Hematopoietic multipotent progenitor cell treated with erythropoietin and hydrocortisone succinate and interleukin-3 and kit ligand, for 6 days (in vitro differentiated cells): ENCODE data around the gene TNIK.

Experiments
- DNase-seq: peaks from one replicate; pipeline ENCODE4 v3.0.0-alpha.2; 2015

TNIK gene

DNA sequence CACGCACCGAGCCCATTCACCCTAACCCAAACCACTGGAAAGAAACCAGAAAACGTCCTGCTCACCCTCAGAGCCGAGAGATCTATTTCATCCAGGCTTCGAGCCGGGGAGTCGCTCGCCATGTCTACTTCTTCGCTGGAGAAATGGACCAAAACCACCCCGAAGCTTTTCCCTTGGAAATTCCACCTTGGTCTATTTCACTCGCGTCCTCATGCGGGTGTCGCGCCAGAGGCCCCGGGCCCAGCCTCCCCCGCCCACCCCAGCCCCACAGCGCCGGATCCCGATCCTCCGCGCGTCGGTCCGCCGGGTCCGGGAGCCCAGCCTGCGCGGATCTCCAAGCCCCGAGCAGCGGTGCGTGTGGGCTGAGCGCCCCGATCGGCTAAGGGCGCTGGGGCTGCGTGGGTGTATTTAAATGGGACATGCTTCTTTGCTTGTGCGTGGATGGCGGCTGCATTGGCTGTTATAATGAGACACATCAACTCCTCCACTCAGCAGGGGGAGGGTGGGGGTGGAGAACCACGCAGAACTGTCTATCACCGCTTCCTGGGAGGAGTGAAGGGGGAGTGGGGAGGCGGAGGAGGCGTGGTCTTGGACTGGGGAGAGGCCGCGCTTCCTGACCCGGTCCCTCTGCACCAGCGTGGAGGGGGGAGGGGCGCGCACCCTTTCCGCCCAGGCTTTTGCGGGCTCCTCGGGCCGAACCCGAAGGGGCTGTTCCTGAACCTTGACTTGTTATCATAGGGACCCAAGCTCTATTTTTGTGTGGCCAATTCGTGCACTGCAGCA is at the start of gene TNIK:
TSS of gene TNIK (minus strand) at position 464 of the 783 bp plus-strand sequence. CDS start at position 122, 342 bp downstream.
- peak; percentile 97 for DNase-seq

DNA sequence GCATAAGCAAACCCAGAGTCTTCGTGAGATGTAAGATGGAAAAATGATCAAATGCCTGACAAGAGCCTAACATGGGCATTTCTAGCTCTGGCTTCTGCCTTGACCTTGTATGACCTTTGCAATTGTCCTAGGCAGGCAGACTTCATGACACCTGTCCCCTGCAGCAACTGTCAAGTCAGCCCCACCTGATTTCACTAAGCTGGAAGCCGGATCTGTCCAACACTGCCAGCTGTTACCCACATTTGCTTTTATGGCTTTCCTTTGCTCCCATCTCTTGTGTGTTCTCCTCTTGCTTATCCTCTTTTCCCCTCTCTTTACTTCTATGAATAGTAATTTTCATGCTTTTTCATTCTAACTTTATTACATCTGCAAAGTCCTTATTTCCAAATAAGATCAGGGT is 48.5 kb upstream of the TNIK start:
- DNase-seq, result no peak

DNA sequence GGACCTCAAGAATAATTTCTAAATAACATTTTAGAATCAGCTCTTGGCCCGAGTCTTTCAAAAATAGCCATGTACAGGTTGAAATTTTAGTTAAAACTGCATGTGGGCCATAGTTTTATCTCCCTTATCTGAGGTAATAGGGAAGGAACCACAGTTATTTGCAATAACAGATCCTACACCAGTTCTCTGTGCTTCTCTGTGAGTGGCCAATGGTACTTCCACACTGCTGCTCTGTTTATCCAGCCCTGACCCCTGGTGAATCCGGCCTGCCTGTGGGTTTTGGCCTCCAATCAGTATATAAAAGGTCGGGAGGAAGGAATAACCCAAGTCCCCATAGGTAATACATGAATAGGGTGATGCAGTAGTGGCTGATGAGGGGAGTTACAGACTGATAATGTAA is 48.0 kb upstream of the TNIK start:
- DNase-seq, result peak; percentile 34

DNA sequence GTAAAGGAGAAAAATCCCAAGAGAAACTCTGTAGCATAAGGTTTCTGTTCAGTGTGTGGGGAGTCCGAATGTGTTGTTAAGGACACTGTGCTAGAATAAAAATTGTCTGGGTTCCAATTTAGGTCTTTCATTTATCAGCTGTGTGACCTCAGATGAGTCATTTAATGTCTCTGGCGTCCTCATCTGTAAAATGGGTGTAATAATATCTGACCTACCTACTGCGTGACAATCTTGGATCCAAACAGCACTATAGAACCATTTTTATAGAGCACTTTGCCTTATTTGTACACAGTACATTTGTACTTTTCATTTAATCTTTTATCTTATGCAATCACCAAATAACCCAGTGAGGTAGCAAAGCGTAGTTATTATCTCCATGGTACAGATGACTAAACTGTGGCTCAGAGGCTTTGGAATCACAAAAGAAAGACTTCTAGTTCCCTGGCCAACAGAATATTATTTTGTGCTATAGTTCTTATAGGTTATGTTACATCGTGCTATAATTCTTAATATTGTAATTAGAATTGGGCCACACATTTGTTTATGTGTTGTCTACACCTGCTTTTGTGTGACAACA is 46.6 kb upstream of the TNIK start:
- DNase-seq, result no peak

DNA sequence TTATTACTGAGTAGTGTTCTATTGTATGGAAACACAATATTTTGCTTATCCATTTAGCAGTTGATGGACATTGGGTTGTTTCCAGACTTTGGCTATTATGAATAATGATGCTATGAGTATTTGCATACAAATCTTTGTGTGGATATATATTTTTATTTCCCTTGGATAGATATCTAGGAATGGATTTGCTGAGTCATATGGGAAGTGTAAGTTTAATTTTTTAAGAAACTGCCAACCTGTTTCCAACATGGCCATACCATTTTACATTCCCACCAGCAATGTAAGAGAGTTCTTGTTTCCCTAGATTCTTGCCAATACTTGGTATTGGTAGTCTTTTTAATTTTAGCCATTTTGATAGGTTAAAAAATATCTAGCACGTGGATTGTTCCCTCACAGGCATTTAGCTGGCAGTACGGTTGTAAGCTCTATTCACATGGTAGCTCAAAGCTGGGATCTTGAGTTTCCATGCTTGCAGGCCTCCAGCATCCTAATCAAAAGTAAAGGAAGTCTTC is 45.7 kb upstream of the TNIK start:
- no peak for DNase-seq

DNA sequence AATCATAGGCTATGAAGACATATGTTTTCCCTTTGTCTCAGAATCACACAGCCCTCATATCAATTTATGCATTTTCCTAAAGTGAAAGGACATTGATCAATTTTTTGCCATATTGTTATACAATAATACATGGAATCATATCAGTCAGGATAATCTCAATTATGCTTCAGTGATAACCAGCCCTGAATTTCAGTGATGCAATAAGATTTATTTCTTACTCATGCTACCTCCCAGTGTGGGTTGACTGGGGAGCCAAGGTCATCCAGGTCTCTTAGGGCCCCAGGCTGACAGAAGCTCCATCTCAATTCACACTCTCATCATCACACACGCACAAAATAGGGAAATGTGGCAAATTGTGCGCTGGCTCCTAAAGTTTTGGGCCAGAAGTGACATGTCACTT is 44.2 kb upstream of the TNIK start:
- DNase-seq, result no peak

DNA sequence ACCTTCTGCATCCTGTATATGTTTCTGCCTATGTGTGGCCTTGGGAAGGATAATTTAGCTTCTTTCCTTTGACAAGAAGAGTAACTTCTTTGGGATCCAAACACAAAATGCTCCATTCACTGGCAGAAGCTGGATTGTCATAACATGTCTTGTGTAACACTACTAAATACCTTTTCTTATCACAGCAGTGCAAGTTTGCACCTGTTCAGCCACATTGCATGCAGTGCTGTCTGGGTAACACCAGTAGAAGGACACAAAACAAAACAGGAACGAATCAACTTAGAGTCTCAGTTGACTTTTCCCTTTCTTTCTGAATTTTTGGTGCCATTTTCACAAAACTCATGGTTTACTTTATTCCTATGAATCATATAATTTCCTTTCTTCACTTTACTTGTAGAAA is 43.6 kb upstream of the TNIK start:
- DNase-seq, result no peak

DNA sequence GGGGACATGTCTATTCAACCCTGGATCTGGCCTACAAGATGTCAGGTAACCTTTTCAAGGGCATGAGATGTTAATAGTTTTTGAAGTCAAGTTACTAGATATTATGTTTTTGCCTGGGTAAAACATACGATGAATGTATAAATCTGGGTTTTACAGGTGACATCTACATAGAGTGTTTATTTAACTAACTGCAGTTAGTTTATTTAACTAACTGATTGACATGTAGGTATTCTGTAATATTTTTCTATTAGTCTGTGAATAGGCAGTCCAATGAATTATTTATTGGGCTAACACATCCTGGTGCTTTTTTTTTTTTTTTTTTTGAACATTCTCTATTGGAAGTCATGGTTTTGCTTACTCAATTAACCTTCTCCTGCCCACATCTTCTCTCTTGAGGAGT is 38.7 kb upstream of the TNIK start:
- DNase-seq, result no peak

DNA sequence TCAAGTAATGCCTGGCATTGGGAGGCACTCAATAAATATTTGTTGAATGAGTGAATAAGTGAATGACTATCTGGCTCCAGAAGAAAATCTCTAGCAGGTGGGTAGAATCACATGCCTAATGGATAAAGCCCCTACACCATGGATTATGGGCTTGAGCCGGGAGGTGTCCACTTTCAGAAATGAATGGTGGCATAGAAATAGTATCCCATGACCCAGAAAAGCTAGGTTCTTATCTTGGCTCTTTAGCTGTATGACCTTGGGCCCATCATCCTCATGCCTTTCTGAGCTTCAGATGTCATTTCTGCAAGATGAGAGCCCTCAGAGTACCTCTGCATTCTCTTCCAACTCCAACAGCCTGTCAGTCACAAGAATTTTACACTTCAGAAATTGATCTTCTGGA is 37.3 kb upstream of the TNIK start:
- DNase-seq, result no peak

DNA sequence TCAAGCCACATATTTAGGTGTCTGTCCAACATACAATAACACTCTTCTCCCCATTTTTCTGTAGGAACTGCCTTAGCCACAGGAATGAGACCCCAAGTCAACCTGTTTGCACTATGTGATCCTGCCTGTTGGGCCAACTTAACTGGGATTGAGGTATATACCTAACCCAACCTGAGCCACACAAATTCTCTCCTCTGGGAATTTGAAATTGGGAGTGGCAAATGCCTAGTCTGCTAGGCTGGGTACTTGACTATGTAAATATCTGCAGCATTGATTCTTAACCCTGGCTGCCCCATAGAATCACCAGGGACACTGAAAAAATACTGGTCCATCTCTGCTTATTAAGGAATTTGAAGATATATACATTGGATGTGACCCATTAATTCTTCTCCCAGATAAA is 35.2 kb upstream of the TNIK start:
- DNase-seq, result no peak

DNA sequence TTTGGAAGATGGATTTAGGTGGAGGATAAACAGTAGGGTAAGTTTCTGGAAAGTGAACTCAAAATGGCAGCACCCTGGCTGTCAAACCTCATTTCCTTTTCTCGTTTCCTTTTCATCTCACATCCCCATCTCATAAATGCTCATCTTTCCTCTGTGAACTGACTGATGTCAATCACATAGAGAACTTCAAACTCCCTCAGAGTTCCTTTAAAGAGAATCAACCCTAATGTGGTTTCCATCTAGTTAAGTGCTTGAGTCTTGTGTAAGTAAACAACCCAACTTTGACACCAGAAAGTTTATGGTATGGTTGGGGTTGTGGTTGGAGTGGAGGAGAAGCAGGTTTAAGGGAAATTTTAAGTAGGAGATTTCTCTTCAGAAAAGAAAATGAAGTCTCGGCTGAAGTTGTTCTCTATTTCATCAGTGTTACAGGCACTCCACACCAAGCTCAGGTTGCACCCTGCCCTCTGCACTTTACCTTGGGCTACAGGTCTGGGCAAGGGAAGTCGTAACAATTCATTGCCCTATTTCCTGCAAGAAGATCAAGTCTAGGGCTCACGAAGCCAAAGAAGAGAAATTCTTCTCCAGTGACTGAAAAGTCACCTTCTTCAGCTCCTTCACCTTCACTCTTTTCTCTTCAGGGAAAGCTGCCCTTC is 34.4 kb upstream of the TNIK start:
- DNase-seq, result no peak

DNA sequence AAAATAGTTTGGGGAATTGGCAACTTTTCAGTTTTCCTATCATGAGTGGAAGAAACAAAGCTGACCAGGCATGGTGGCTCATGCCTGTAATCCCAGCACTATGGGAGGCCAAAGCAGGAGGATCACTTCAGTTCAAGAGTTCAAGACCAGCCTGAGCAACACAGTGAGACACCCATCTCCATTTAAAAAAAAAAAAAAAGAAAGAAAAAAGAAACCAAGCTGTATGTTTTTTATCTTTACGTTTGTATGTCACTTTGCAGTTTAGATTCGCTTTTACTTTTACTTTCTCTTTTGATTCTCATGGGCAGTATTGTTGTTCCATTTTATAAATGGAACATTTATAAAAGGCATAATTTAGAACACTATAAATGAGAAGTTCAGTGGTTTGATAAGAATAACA is 31.2 kb upstream of the TNIK start:
- DNase-seq, result peak; percentile 44

DNA sequence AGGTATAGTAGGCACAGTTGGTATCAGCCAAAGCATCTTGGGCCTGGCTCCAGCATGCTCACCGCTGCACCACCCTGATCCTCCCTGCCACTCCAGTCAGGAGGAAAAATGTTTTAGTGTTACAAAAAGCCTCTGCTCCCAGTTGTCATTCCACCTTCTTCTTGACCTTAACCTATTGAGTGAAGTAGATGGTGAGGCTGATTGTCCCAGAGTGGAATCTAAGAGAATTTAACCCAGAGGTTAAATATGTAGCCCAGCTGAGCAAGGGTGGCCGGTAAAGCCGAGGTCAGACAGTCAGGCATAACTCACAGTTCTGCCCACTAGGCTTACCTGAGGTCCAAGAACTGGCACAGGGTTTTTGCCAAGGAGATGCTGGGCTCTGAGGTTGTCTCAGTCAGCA is 30.7 kb upstream of the TNIK start:
- peak; percentile 23 for DNase-seq

DNA sequence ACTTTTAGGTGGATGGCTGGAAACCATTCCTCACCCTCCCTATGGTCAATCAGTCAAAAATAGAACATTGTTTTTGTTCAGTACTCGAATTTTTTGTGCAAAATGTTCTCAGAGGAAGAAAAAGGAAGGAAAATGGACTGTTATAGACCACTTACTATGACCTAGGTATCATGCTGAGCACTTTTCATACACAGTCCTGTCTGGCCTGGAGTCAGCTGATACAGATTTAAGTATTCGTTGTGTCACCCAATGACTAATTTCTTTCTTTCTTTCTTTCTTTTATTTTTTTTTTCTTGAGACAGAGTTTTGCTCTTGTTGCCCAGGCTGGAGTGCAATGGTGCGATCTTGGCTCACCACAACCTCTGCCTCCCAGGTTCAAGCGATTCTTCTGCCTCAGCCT is 29.1 kb upstream of the TNIK start:
- no peak for DNase-seq

DNA sequence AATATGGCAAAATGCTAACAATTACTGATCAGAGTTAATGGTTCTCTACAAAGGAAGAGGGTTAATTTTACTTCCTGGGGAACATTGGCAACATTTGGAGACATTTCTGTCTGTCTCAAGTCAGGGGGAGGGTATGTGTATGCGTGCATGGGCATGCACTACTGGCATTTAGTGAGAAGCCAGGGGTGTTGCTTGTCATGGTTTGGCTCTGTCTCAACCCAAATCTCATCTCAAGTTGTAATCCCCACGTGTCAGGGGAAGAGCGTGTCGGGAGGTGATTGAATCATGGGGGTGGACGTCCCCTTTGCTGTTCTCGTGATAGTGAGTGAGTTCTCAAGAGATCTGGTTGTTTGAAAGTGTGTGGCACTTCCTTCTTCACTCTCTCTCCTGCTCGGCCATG is 28.3 kb upstream of the TNIK start:
- no peak for DNase-seq

DNA sequence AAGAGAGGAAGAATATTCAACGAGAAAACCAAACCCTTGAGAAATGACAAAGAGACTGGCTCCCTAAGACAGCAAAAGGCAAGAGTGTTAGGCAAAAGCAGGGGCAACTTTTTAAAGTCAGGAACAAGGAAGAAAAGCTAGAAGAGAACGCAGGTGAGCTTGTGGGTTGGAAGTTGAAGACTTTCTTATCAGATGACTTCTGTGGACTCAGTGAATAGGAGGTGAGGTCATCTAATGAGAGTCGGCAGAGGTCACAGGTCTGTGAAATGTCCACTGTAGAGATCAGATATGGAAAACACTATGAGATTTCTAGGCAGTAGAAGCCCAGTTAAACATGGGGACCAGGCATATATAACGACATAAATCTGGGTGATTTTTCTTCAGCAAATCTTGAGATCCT is 27.2 kb upstream of the TNIK start:
- no peak for DNase-seq

DNA sequence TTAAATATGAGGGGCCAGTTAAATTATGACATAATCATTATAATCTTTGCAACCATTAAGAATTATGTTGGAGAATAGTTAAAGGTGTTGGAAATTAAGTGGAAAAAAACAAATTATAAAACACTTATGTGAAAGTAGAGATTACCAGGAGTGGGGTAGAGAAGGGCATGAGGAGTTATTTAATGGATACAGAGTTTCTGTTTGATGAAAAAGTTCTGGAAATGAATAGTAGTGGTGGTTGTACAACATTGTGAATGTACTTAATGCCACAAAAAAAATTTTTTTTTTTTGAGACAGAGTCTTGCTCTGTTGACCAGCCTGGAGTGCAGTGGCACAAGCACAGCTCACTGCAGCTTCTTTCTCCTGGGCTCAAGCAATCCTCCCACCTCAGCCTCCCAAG is 25.1 kb upstream of the TNIK start:
- no peak for DNase-seq

DNA sequence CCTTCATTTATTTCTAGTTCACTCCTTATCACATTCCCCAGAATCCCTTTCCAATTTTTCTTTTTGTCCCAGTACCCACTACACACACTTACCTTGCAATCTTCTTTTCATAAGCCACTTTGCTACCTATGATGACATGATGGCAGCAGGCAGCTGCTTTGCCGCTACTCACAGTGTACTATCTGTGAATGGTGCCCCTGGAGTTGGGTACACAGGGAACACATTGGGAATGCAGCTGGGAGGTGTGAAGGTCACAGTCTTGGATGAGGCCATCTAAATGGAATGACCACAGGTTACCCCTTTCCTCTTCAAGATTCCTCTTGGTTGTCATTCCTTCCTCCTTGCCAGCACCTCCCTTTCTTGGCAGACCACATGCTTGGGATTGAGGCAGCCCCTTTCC is 20.8 kb upstream of the TNIK start:
- DNase-seq, result no peak

DNA sequence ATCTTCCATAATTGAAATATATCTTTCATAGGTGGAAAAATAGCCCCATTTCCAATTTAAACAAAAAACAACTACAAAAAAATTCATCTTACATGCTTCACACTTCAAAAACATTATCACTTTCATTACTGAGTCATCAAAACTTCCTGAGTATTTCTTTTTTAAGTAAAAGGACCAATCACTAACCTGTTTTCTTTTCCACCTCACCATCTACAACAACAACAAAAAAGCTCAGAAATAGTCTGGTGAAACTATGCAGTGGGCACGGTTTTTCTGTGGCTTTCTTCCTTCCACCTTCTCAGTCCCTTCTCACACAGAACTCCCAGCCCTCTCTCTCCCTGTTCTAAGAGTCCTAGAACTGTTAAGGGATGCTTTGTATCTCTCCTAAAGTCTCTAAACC is 20.3 kb upstream of the TNIK start:
- no peak for DNase-seq

DNA sequence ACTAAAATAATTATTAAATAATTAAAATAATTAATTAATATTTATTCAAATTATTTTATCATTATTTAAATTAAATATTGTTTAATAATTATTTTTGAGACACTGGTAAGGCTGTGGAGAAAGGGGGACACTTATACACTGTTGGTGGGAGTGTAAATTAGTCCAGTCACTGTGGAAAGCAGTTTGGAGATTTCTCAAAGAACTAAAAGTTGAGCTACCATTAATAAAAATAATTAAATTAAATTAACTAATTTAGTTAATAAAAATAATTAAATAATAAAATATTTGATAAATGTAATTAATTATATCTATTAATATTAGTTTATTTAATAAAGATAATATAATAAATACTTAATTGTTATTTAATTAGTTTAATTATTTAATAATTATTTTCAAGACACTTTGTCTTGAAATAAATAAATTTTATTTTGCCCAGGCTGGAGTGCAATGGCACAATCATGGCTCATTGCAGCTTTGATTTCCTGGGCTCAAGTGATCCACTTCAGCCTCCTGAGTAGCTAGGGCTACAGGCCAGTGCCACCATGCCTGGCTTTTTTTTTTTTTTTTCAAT is 16.4 kb upstream of the TNIK start:
- DNase-seq, result no peak

DNA sequence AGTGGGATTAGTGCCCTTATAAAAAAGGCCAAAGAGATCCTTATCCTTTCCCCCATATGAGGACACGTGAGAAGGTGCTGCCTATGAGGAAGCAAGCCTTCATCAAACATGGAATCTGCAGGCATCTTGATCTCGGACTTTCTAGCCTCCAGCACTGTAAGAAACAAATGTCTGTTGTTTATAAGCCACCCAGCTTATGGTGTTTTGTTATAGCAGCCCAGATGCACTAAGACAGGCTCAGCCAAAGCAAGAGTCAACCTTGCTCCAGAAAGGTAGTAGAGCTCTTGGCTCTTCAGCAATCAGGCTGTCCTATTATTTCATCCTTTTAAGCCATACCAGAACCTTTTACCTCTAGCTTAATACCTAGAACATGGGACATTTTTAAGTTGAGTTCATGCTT is 12.3 kb upstream of the TNIK start:
- DNase-seq, result no peak

DNA sequence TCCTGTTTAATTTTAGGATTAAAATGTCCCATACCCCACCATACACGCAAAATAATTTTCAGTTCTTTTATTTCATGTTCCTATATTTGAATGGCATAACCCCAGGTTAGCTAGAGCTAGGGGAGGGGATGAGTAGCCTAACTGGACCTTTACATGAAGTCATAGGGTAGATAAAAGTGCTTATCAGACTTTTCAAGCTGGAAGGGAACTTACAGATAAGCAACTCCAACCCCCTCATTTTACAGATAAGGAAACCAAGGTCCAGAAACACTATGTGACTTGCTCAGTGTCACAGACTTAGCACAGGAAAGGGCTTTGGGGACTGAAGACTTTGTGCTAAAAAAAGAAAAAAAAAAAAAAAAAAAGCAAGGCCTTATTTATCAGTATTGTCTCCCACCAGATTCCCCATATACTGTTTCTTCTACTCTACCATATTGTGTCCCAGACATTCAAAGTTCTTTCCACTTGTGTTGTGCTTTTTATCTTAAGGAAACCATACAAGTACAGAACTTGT is 10.6 kb upstream of the TNIK start:
- DNase-seq, result peak; percentile 91

DNA sequence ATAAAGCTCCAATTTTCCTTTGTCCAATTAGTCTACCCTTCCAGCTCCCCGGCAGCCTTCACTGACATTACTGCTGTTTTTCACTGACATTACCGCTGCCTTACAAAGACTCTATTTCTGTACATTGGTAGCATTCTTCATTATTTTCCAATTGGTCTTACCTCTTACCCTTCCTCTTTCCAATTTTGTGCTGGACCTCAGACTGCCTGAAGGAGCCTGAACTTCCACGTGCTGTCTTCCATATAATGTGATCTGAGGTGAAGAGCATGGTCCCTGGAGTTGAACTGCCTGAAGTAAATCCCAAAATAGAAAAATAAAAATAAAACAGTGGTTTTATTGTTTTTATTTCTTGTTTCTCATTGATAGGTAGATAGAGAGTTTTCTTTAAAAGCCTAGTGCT is 9.2 kb upstream of the TNIK start:
- DNase-seq, result no peak
